ENCODE results near the gene PARL.

DNA sequence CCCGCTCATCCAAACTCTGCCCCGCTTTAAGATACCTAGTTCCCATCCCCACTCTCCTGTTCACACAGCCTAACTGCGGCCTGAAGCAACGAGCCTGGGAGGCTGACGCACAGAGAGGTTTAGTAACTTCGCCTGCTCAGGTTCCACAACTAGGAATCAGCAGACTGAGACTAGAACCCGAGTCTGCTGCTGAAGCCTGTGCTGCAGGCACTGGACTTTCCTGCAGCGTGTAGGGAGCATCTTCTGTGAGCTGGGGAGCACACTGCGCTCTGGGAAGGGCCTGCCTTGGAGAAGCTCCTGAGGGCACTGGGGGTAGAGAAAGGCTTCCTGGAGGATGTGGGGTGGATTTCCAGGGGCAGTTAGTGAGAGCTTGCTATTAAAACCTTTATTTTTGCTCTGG is 54.5 kb downstream of the PARL start:
- TF ChIP-seq, protein P1, sequence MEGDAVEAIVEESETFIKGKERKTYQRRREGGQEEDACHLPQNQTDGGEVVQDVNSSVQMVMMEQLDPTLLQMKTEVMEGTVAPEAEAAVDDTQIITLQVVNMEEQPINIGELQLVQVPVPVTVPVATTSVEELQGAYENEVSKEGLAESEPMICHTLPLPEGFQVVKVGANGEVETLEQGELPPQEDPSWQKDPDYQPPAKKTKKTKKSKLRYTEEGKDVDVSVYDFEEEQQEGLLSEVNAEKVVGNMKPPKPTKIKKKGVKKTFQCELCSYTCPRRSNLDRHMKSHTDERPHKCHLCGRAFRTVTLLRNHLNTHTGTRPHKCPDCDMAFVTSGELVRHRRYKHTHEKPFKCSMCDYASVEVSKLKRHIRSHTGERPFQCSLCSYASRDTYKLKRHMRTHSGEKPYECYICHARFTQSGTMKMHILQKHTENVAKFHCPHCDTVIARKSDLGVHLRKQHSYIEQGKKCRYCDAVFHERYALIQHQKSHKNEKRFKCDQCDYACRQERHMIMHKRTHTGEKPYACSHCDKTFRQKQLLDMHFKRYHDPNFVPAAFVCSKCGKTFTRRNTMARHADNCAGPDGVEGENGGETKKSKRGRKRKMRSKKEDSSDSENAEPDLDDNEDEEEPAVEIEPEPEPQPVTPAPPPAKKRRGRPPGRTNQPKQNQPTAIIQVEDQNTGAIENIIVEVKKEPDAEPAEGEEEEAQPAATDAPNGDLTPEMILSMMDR (conservative IDR thresholded peaks at IDR 0.05; ENCODE audit: low read length): no peak
- no peak for TF ChIP-seq EZH2phosphoT487 (IDR thresholded peaks at IDR 0.05; ENCODE audit: borderline replicate concordance)
